ENCODE results near the gene CDKN2B. TPM values are rescaled to one million over a fixed set of nuclear protein-coding genes. Genes with fewer than 3 reads are reported as not detected.
A peak's percentile ranks its signal among the peaks of the same experiment; 100 is the strongest.

CDKN2B gene
- total RNA-seq, 2 donors from 2014 or later = 4.5 to 11.4 TPM

DNA sequence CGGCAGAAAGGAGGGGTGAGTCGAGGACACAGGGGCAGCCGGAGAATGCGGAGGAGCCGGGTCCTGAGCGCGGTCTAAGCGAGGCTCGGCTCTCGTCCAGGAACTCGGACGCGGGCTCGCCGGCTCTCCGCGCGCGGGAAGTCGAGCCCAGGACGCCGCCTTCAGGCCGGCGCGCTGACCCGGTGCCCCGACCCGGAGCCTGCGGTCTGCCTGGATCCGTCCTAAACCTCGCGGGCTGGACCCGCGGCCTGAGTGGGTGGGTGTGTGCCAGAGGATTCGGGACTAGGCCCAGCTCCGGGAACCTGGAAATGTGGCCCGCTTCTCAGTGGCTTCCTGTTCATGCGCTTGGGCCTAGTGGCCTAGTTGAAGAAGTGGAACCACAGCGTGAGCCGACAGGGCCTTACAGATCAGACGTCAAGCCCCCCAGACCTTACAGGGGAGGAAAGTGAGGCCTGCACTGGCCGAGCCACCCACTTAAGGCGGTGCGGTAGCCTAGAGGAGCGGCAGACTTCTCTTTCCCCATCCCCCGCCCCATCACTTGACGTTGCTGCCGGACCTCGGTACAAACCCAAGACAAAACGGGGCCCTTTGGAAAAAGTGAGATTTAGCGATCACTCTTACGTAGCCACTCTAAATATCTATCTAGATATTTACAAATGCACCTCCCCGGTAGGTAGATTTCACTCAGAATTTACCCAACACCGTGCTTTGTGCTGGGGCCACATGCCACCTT is 13.3 kb downstream of the CDKN2B start:
- peak; percentile 84 for DNase-seq
- Mint-ChIP-seq H3K9me3 (no peaks in the 10 kb centered on the region), H3K4me1 (peaks cover 14% of the 10 kb centered on the region), H3K27ac (no peak overlapping the region), H3K4me3 (peak overlapping the region; percentile 64), H3K27me3 (ENCODE audit: insufficient read depth) (peaks cover 85% of the 10 kb centered on the region), H3K36me3 (ENCODE audit: low read depth) (no peaks in the 10 kb centered on the region)
- peak overlapping the region; percentile 56 for H3K9ac ChIP-seq (ENCODE audit: extremely low read depth, low read length, poor library complexity, severe bottlenecking)
- WGBS, 2 experiments (ENCODE audit: insufficient coverage in 1 of 2, insufficient read length in 1 of 2) = 6 to 17% methylated on average over 16 to 54 of the region's 54 CpGs
- TF ChIP-seq, protein P1, sequence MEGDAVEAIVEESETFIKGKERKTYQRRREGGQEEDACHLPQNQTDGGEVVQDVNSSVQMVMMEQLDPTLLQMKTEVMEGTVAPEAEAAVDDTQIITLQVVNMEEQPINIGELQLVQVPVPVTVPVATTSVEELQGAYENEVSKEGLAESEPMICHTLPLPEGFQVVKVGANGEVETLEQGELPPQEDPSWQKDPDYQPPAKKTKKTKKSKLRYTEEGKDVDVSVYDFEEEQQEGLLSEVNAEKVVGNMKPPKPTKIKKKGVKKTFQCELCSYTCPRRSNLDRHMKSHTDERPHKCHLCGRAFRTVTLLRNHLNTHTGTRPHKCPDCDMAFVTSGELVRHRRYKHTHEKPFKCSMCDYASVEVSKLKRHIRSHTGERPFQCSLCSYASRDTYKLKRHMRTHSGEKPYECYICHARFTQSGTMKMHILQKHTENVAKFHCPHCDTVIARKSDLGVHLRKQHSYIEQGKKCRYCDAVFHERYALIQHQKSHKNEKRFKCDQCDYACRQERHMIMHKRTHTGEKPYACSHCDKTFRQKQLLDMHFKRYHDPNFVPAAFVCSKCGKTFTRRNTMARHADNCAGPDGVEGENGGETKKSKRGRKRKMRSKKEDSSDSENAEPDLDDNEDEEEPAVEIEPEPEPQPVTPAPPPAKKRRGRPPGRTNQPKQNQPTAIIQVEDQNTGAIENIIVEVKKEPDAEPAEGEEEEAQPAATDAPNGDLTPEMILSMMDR (conservative IDR thresholded peaks at IDR 0.05) = peak; percentile 47
- no peaks in the 10 kb centered on the region for H3K9me3 ChIP-seq (ENCODE audit: control insufficient read depth, low read length)
- no peaks in the 10 kb centered on the region for H3K36me3 ChIP-seq (ENCODE audit: control insufficient read depth, insufficient read depth, low read length)
- H3K4me3 ChIP-seq (ENCODE audit: low read length) = peak overlapping the region; percentile 87
- peaks cover 96% of the 10 kb centered on the region for H3K27me3 ChIP-seq (ENCODE audit: control insufficient read depth, insufficient read depth, low read length, poor library complexity, severe bottlenecking)
- no peak overlapping the region for H3K27ac ChIP-seq (ENCODE audit: low read depth, low read length)
- H3K4me1 ChIP-seq (ENCODE audit: control insufficient read depth, insufficient read depth, low read length) = no peaks in the 10 kb centered on the region

DNA sequence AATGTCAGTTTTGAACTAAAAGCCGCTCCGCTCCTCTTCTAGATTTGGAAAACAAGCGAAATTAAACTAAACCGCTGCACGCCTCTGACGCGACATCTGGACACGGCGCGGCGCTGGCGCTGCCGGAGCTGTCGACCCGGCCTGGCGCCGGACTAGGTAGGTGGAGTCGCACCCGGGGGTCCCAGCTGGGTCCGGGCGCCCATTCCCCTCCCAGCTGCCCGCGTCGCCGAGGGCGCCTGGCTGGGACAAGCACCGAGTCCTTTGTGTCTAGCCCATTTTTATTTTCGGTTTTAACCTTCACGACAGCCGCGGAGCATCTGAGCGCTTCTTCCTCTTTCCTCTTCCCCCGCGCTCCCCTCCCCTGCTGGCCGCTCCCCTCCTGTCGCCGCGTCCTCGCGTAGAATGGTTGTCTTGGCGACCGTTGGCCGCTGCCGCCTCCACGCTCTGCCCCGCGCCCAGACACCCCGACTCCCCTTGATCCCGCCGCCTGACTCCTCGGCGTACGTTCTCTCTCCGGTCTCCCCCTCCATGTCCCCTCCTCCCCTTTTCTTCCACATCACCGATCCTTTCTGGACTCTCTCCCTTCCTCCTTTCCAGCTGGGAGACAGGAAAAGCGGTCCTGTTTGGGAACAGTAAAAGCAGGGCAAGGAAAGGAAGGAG is 14.0 kb downstream of the CDKN2B start:
- no peaks in the 10 kb centered on the region for H3K36me3 ChIP-seq (ENCODE audit: control insufficient read depth, insufficient read depth, low read length)
- no peaks in the 10 kb centered on the region for H3K9me3 ChIP-seq (ENCODE audit: control insufficient read depth, low read length)
- H3K9ac ChIP-seq (ENCODE audit: extremely low read depth, low read length, poor library complexity, severe bottlenecking) = peak overlapping the region; percentile 56
- peaks cover 87% of the 10 kb centered on the region for H3K27me3 Mint-ChIP-seq (ENCODE audit: insufficient read depth)
- no peaks in the 10 kb centered on the region for H3K9me3 Mint-ChIP-seq
- H3K4me1 ChIP-seq (ENCODE audit: control insufficient read depth, insufficient read depth, low read length) = no peaks in the 10 kb centered on the region
- H3K4me3 ChIP-seq (ENCODE audit: low read length) = peak overlapping the region; percentile 87
- peaks cover 14% of the 10 kb centered on the region for H3K4me1 Mint-ChIP-seq
- WGBS, 2 experiments (ENCODE audit: insufficient coverage in 1 of 2, insufficient read length in 1 of 2) = 0% methylated on average over 5 to 56 of the region's 56 CpGs
- H3K36me3 Mint-ChIP-seq (ENCODE audit: low read depth) = no peaks in the 10 kb centered on the region
- peak overlapping the region; percentile 64 for H3K4me3 Mint-ChIP-seq
- TF ChIP-seq, protein P1 (conservative IDR thresholded peaks at IDR 0.05) = no peak
- H3K27ac Mint-ChIP-seq = no peak overlapping the region
- no peak overlapping the region for H3K27ac ChIP-seq (ENCODE audit: low read depth, low read length)
- peak; percentile 89 for DNase-seq
- H3K27me3 ChIP-seq (ENCODE audit: control insufficient read depth, insufficient read depth, low read length, poor library complexity, severe bottlenecking) = peaks cover 96% of the 10 kb centered on the region

DNA sequence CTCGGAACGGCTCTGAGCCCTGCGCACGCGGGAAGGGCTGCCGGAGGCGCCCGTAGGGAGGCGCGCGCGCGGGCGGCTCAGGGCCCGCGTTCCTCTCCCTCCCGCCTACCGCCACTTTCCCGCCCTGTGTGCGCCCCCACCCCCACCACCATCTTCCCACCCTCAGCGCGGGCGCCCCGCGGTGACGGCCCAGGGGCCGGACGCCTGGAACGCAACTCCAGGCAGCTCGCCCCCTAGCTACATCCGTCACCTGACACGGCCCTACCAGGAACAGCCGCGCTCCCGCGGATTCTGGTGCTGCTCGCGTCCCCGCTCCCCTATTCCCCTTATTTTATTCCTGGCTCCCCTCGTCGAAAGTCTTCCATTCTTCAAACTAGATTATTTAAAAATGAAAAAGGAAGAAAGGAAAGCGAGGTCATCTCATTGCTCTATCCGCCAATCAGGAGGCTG is 14.5 kb downstream of the CDKN2B start, which contains the start of gene CDKN2B-AS1:
Gene CDKN2B-AS1, plus strand, starts transcription at position 236 of the 450 bp plus-strand sequence.
- TF ChIP-seq, protein P1 (conservative IDR thresholded peaks at IDR 0.05) = no peak
- H3K27me3 Mint-ChIP-seq (ENCODE audit: insufficient read depth) = peaks cover 87% of the 10 kb centered on the region
- peak within 1 kb of the TSS; percentile 64 for H3K4me3 Mint-ChIP-seq
- Histone ChIP-seq H3K27me3 (ENCODE audit: control insufficient read depth, insufficient read depth, low read length, poor library complexity, severe bottlenecking) (peaks cover 96% of the 10 kb centered on the region), H3K9ac (ENCODE audit: extremely low read depth, low read length, poor library complexity, severe bottlenecking) (peak within 1 kb of the TSS; percentile 56), H3K36me3 (ENCODE audit: control insufficient read depth, insufficient read depth, low read length) (no peaks in the 10 kb centered on the region), H3K27ac (ENCODE audit: low read depth, low read length) (no peak within 1 kb of the TSS), H3K4me1 (ENCODE audit: control insufficient read depth, insufficient read depth, low read length) (no peaks in the 10 kb centered on the region), H3K4me3 (ENCODE audit: low read length) (peak within 1 kb of the TSS; percentile 87), H3K9me3 (ENCODE audit: control insufficient read depth, low read length) (no peaks in the 10 kb centered on the region)
- no peak within 1 kb of the TSS for H3K27ac Mint-ChIP-seq
- 0% methylated on average over 17 to 42 of the region's 43 CpGs for WGBS, 2 experiments (ENCODE audit: insufficient coverage in 1 of 2, insufficient read length in 1 of 2)
- H3K36me3 Mint-ChIP-seq (ENCODE audit: low read depth) = no peaks in the 10 kb centered on the region
- H3K9me3 Mint-ChIP-seq = no peaks in the 10 kb centered on the region
- peaks cover 18% of the 10 kb centered on the region for H3K4me1 Mint-ChIP-seq
- peak; percentile 79 for DNase-seq

Data from endodermal cell (in vitro differentiated cells).